B cell (primary cell): ENCODE measurements around the gene EAPP.
"Not testable (repeated sequence)": the region's sequence is repeated elsewhere in the genome, so short reads cannot be mapped to it uniquely, and the experiment has no call there.

ENCODE experiments used
- EZH2 ChIP-seq: IDR thresholded peaks from 2 replicates; pipeline ENCODE4 v1.6.1; 2012; ENCODE audit warnings: borderline replicate concordance, low read depth, mild to moderate bottlenecking, moderate library complexity, low read length; ENCODE audit not compliant: insufficient read depth, poor library complexity, severe bottlenecking
- TF ChIP-seq, protein P1 (sequence below): fragments of 200-600 bp; IDR thresholded peaks from one replicate; pipeline ENCODE4 v1.8.0; 2022; ENCODE audit warnings: antibody characterized with exemption, mild to moderate bottlenecking

DNA sequence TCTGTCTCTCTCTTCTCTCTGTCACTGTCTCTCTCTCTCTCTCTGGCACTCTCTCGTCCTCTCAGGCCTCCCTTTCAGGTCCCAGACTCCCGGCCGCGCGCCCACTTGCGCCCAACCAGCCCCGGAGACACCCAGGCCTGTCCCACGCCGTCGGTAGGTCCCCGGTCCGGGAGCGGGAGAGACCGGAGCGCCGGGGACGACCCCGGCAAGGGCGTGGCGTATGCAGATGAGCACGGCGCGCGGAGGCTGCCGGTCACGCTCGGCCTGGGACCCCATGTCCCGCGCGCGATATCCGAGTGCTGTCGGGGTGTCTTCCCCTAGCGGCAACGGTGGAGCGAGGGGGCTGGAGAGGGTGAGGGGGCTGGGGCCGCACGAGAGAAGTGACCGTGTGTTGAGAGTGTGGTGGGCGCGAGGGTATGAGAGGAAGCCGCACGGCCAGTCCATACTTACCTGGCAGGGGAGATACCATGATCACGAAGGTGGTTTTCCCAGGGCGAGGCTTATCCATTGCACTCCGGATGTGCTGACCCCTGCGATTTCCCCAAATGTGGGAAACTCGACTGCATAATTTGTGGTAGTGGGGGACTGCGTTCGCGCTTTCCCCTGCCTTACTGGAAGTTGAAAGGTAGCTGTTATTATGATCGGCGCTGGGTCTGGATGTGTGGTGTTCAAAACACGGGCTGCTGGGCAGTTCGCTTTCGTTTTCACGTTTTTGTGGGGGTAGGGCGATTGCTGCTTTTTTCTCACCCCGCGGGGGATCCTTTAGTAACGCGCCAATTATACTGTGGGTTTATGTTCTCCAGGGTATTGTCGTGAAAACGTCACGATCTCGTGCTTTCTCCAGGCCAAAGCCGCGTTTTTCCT lies 7.0 kb upstream of the EAPP start:
- TF ChIP-seq EZH2: not testable (repeated sequence)
- TF ChIP-seq, protein P1, sequence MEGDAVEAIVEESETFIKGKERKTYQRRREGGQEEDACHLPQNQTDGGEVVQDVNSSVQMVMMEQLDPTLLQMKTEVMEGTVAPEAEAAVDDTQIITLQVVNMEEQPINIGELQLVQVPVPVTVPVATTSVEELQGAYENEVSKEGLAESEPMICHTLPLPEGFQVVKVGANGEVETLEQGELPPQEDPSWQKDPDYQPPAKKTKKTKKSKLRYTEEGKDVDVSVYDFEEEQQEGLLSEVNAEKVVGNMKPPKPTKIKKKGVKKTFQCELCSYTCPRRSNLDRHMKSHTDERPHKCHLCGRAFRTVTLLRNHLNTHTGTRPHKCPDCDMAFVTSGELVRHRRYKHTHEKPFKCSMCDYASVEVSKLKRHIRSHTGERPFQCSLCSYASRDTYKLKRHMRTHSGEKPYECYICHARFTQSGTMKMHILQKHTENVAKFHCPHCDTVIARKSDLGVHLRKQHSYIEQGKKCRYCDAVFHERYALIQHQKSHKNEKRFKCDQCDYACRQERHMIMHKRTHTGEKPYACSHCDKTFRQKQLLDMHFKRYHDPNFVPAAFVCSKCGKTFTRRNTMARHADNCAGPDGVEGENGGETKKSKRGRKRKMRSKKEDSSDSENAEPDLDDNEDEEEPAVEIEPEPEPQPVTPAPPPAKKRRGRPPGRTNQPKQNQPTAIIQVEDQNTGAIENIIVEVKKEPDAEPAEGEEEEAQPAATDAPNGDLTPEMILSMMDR: not testable (repeated sequence)
